ENCODE data around the gene BRCA2. TPM values are rescaled to one million over a fixed set of nuclear protein-coding genes. Genes with fewer than 3 reads are reported as not detected.

The BRCA2 gene
- total RNA-seq, 4 donors from 2014 or later = 0.49 to 2.1 (median 0.90) TPM

DNA sequence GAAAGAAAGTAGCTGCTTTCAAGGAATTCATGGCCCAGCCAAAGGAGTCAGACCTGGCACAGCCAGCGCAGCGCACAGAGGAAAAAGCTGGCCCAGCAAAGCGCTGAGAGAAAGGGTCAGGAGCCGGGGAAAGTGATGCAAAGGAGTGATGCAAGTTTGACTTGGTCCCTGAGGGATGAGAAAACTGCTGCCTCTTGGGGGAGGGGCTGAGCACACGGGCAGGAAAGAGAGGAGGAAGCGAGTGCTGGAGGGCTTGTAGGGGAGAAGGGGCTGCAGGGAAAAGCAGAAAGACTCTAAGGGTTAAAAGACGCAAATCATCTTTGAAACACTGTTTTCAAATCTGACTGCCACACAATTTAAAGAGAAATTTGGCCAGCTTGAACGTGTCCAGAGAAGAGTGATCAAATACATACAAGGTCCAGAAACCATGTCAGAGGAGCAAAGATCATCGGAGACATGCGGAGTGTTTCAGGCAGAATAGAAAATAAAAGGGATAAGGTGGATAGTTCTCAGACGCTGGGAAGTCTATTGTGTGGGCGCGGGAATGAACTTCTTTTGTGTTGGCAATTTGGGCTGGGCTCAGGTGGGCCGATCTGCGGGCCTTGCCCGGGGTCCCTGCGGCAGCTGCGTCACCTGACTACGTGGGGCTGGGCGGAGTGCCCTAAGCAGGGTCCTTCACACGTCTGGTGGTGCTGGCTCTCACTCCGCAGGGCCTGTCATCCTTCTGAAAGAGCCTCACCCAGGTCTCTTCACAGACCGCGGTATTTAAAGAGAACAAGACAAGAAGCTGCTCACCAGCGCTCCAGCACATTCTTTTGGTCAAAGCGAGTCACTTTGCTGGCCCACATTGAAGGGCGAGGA, 94.5 kb downstream of the BRCA2 start:
- intact Hi-C loops (cut with DNase I; ENCODE audit: low total_unique reads) = no loop called here
- no peak overlapping the region for H3K4me3 ChIP-seq (ENCODE audit: low read depth, poor library complexity, severe bottlenecking)
- TF ChIP-seq, protein P1, sequence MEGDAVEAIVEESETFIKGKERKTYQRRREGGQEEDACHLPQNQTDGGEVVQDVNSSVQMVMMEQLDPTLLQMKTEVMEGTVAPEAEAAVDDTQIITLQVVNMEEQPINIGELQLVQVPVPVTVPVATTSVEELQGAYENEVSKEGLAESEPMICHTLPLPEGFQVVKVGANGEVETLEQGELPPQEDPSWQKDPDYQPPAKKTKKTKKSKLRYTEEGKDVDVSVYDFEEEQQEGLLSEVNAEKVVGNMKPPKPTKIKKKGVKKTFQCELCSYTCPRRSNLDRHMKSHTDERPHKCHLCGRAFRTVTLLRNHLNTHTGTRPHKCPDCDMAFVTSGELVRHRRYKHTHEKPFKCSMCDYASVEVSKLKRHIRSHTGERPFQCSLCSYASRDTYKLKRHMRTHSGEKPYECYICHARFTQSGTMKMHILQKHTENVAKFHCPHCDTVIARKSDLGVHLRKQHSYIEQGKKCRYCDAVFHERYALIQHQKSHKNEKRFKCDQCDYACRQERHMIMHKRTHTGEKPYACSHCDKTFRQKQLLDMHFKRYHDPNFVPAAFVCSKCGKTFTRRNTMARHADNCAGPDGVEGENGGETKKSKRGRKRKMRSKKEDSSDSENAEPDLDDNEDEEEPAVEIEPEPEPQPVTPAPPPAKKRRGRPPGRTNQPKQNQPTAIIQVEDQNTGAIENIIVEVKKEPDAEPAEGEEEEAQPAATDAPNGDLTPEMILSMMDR (IDR thresholded peaks at IDR 0.05) = no peak
- no peak for TF ChIP-seq POLR2A (IDR thresholded peaks at IDR 0.05)
- DNase-seq (ENCODE audit: low spot score in 2 of 2) = no peak
- WGBS, 2 donors = 53 to 55% methylated on average over 27 of the region's 27 CpGs

GRCh38 chr13:32413284-32413683, 98.0 kb downstream of the BRCA2 start:
- WGBS, 2 donors = 96 to 97% methylated on average over 3 of the region's 3 CpGs
- intact Hi-C loops (cut with DNase I; ENCODE audit: low total_unique reads) = no loop called here

DNA sequence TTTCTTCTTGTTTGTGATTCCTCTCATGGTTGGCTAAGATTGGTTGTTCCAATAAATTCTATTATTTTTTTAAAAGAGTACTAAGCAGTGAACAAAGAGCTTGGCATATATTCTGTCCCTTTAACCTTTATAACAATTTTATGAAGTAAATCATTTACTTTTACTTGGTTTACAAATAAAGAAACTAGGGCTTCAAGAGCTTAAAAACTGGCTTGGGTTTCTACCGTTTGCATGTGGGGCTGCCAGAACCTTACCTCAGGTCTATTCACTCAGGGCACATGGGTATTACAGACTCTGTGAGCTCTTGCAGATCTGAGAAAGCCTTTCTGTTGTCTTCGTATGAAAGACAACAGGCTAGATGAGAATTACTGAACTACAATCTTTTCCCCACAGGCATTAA, 99.3 kb downstream of the BRCA2 start:
- DNase-seq (ENCODE audit: low spot score in 2 of 2) = no peak
- 88 to 92% methylated on average over 2 of the region's 2 CpGs for WGBS, 2 donors
- no peak overlapping the region for H3K4me3 ChIP-seq (ENCODE audit: low read depth, poor library complexity, severe bottlenecking)
- intact Hi-C loops (cut with DNase I; ENCODE audit: low total_unique reads) = no loop called here
- TF ChIP-seq, protein P1 (IDR thresholded peaks at IDR 0.05) = no peak
- no peak for TF ChIP-seq POLR2A (IDR thresholded peaks at IDR 0.05)

More at GRCh38 chr13:32413284-32413683, 98.0 kb downstream of the BRCA2 start:
- H3K4me3 ChIP-seq (ENCODE audit: low read depth, poor library complexity, severe bottlenecking) = no peak overlapping the region
- DNase-seq (ENCODE audit: low spot score in 2 of 2) = no peak
- TF ChIP-seq POLR2A (IDR thresholded peaks at IDR 0.05) = no peak
- TF ChIP-seq, protein P1 (IDR thresholded peaks at IDR 0.05) = no peak

GRCh38 chr13:32415019-32415418, 99.7 kb downstream of the BRCA2 start:
- DNase-seq (ENCODE audit: low spot score in 2 of 2) = no peak
- intact Hi-C loops (cut with DNase I; ENCODE audit: low total_unique reads) = no loop called here
- no peak overlapping the region for H3K4me3 ChIP-seq (ENCODE audit: low read depth, poor library complexity, severe bottlenecking)
- TF ChIP-seq, protein P1 (IDR thresholded peaks at IDR 0.05) = no peak
- no peak for TF ChIP-seq POLR2A (IDR thresholded peaks at IDR 0.05)

DNA sequence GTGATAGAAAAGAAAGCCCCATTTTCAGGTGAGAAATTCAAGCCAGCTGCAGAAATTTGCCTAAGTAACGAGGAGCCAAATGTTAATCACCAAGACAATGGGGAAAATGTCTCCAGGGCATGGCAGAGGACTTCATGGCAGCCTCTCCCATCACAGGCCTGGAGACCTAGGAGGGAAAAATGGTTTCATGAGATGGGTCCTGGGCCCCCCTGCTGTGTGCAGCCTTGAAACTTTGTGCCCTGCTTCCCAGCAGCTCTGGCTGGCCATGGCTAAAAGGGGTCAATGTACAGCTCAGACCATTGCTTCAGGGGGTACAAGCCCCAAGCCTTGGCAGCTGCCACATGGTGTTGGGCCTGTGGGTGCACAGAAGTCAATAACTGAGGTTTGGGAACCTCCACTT, 102.7 kb downstream of the BRCA2 start:
- intact Hi-C loops (cut with DNase I; ENCODE audit: low total_unique reads) = no loop called here
- WGBS, 2 donors = 67 to 68% methylated on average over 1 of the region's 1 CpG
- TF ChIP-seq, protein P1 (IDR thresholded peaks at IDR 0.05) = no peak
- TF ChIP-seq POLR2A (IDR thresholded peaks at IDR 0.05) = no peak
- no peak for DNase-seq (ENCODE audit: low spot score in 2 of 2)
- no peak overlapping the region for H3K4me3 ChIP-seq (ENCODE audit: low read depth, poor library complexity, severe bottlenecking)
